SU-DHL-6 (cell line): ENCODE results near the gene ITPRIP.
A peak's percentile ranks its signal among the peaks of the same experiment; 100 is the strongest.

Experiments used
- H2AFZ ChIP-seq: fragments of 200-600 bp; sonication (generic); 2 replicates; pipeline ENCODE4 v1.6.1; 2014; ENCODE audit warnings: low read depth, mild to moderate bottlenecking, moderate library complexity, mixed read lengths, antibody characterized with exemption, low read length; ENCODE audit not compliant: severe bottlenecking
- H3F3A ChIP-seq: fragments of 200-600 bp; shearing (Covaris generic); 2 replicates; pipeline ENCODE4 v1.6.0; 2016; ENCODE audit warnings: antibody characterized with exemption, mild to moderate bottlenecking; ENCODE audit not compliant: insufficient read depth
- H3K27ac ChIP-seq: fragments of 200-600 bp; sonication (generic); 2 replicates; pipeline ENCODE4 v1.5.1; 2016; ENCODE audit warnings: low read depth, mild to moderate bottlenecking, low read length, moderate library complexity, mixed read lengths
- H3K27me3 ChIP-seq: fragments of 200-600 bp; sonication (generic), shearing (Covaris generic); 2 replicates; pipeline ENCODE4 v1.6.0; 2014; ENCODE audit warnings: mild to moderate bottlenecking, low read length
- H3K36me3 ChIP-seq: fragments of 200-600 bp; sonication (generic); 2 replicates; pipeline ENCODE4 v1.6.1; 2014; ENCODE audit warnings: mild to moderate bottlenecking, low read length, mixed read lengths
- H3K4me2 ChIP-seq: fragments of 300-600, 200-600 bp; shearing (Covaris generic), sonication (generic); 2 replicates; pipeline ENCODE4 v1.6.0; 2014; ENCODE audit warnings: low read length, low read depth, mild to moderate bottlenecking; ENCODE audit not compliant: poor library complexity, severe bottlenecking
- H3K4me3 ChIP-seq: fragments of 200-600 bp; sonication (generic); 2 replicates; pipeline ENCODE4 v1.5.1; 2014; ENCODE audit warnings: antibody characterized with exemption, low read length, mild to moderate bottlenecking, mixed read lengths; ENCODE audit not compliant: insufficient read depth, poor library complexity, severe bottlenecking
- H3K79me2 ChIP-seq: fragments of 200-600 bp; sonication (generic); 2 replicates; pipeline ENCODE4 v1.6.1; 2014; ENCODE audit warnings: mild to moderate bottlenecking, low read length, moderate library complexity; ENCODE audit not compliant: insufficient read depth
- H3K9ac ChIP-seq: fragments of 200-600 bp; sonication (generic); 2 replicates; pipeline ENCODE4 v1.7.0; 2014; ENCODE audit warnings: mild to moderate bottlenecking, low read length
- H3K9me2 ChIP-seq: fragments of 200-600 bp; sonication (generic); replicated peaks from 2 replicates; pipeline ENCODE4 v1.6.1; 2014; ENCODE audit warnings: low read length; ENCODE audit not compliant: insufficient read depth
- H3K9me3 ChIP-seq: fragments of 200-600 bp; sonication (generic); 2 replicates; pipeline ENCODE4 v1.6.1; 2014; ENCODE audit warnings: low read length, mixed read lengths; ENCODE audit not compliant: insufficient read depth
- H4K20me1 ChIP-seq: fragments of 200-600 bp; sonication (generic); 2 replicates; pipeline ENCODE4 v1.6.1; 2014; ENCODE audit warnings: low read depth, mild to moderate bottlenecking, antibody characterized with exemption, low read length, moderate library complexity, mixed read lengths
- CTCF ChIP-seq: fragments of 200-600 bp; sonication (generic); IDR thresholded peaks from one replicate; pipeline ENCODE4 v1.5.1; 2017; ENCODE audit warnings: antibody characterized with exemption, mild to moderate bottlenecking, low read length, moderate library complexity; ENCODE audit not compliant: insufficient read depth, poor library complexity, severe bottlenecking
- EZH2phosphoT487 ChIP-seq: fragments of 200-600 bp; sonication (generic), shearing (Covaris generic); conservative IDR thresholded peaks from 2 replicates; pipeline ENCODE4 v1.6.1; 2018; ENCODE audit warnings: mild to moderate bottlenecking, antibody characterized with exemption, low read length, moderate library complexity, mixed read lengths

ITPRIP gene

GRCh38 chr10:104291439-104291951, 46.8 kb downstream of the ITPRIP start:
- Histone ChIP-seq H4K20me1 (no peaks in the 10 kb centered on the region), H3K36me3 (no peaks in the 10 kb centered on the region), H3K9me3 (no peaks in the 10 kb centered on the region), H3K27ac (no peak overlapping the region), H2AFZ (peak overlapping the region; percentile 69), H3K4me2 (peak overlapping the region; percentile 38), H3K9me2 (no peaks in the 10 kb centered on the region), H3K9ac (no peak overlapping the region), H3K27me3 (no peaks in the 10 kb centered on the region), H3K4me3 (no peak overlapping the region), H3K79me2 (no peaks in the 10 kb centered on the region), H3F3A (no peaks in the 10 kb centered on the region)
- TF ChIP-seq EZH2phosphoT487 = no peak
- TF ChIP-seq CTCF = peak; percentile 99

- Histone ChIP-seq H3K9me2 (no peaks in the 10 kb centered on the region), H3K9ac (no peak overlapping the region), H3K4me3 (no peak overlapping the region), H3K4me2 (no peak overlapping the region), H3F3A (no peaks in the 10 kb centered on the region), H2AFZ (no peak overlapping the region), H3K27me3 (no peaks in the 10 kb centered on the region), H4K20me1 (no peaks in the 10 kb centered on the region), H3K36me3 (no peaks in the 10 kb centered on the region), H3K9me3 (no peaks in the 10 kb centered on the region), H3K79me2 (no peaks in the 10 kb centered on the region), H3K27ac (no peak overlapping the region)
- no peak for TF ChIP-seq EZH2phosphoT487
- no peak for TF ChIP-seq CTCF
Observed at GRCh38 chr10:104288355-104288754, 49.9 kb downstream of the ITPRIP start.

GRCh38 chr10:104286939-104287338, 51.3 kb downstream of the ITPRIP start:
- no peak for TF ChIP-seq CTCF
- no peak for TF ChIP-seq EZH2phosphoT487
- no peaks in the 10 kb centered on the region for H3K79me2 ChIP-seq
- H3K4me3 ChIP-seq = no peak overlapping the region
- H3K9ac ChIP-seq = no peak overlapping the region
- H2AFZ ChIP-seq = no peak overlapping the region
- H3F3A ChIP-seq = no peaks in the 10 kb centered on the region
- no peaks in the 10 kb centered on the region for H3K27me3 ChIP-seq
- no peaks in the 10 kb centered on the region for H3K9me3 ChIP-seq
- no peaks in the 10 kb centered on the region for H3K9me2 ChIP-seq
- H3K36me3 ChIP-seq = no peaks in the 10 kb centered on the region
- H3K27ac ChIP-seq = no peak overlapping the region
- no peaks in the 10 kb centered on the region for H4K20me1 ChIP-seq
- H3K4me2 ChIP-seq = no peak overlapping the region

GRCh38 chr10:104284846-104285245, 53.4 kb downstream of the ITPRIP start:
- no peaks in the 10 kb centered on the region for H3K36me3 ChIP-seq
- H3K27me3 ChIP-seq = no peaks in the 10 kb centered on the region
- H4K20me1 ChIP-seq = no peaks in the 10 kb centered on the region
- H3F3A ChIP-seq = no peaks in the 10 kb centered on the region
- no peaks in the 10 kb centered on the region for H3K9me3 ChIP-seq
- no peak overlapping the region for H3K4me2 ChIP-seq
- H3K4me3 ChIP-seq = no peak overlapping the region
- no peaks in the 10 kb centered on the region for H3K9me2 ChIP-seq
- TF ChIP-seq EZH2phosphoT487 (no peak), CTCF (no peak)
- no peak overlapping the region for H3K9ac ChIP-seq
- H2AFZ ChIP-seq = no peak overlapping the region
- no peaks in the 10 kb centered on the region for H3K79me2 ChIP-seq
- H3K27ac ChIP-seq = no peak overlapping the region
